ENCODE results near the gene PDXDC1. TPM values are rescaled to one million over a fixed set of nuclear protein-coding genes. Genes with fewer than 3 reads are reported as not detected.

PDXDC1 gene
- total RNA-seq, 2 donors from 2014 or later, result 253 to 267 TPM

DNA sequence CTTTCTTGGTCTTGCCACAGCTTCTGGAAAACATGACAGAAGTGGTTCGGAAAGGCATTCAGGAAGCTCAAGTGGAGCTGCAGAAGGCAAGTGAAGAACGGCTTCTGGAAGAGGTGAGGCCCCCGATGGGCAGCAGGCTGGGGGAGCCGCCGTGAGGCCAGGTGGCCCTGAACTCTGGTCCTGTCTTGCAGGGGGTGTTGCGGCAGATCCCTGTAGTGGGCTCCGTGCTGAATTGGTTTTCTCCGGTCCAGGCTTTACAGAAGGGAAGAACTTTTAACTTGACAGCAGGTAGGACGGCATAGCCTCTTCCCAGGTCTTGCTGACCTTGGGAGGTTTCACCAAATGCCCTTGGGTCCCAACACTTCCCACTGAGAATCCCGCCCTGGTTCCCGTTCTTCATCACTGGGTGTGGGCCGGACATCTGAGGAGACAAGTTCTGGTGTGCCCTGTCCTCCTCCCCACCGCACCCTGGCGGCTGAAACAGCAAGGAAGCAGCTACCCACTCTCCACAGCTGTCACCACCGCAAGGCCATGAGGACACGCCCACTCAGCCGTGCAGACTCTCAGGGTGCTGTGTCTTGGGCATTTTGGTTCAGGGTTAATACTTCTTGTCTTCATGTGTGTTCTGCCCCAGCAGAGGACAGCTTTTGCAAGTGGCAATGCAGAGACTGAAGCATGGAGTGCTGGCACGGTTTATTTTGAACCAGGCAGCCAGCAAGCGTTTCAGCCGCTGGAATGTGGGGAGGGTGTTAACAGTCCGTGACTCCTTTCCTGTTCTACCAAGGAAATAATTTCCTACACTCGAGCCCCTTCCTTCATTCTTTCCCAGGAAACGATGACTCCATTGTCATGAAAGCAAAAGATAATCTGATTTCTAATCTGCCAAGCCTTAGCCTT is 59.7 kb downstream of the PDXDC1 start:
- no peaks in the 10 kb centered on the region for H3K9me3 ChIP-seq
- H3K4me3 ChIP-seq, result no peak overlapping the region
- intact Hi-C loops (cut with DNase I), result no loop called here
- H3K4me1 ChIP-seq, result no peaks in the 10 kb centered on the region
- TF ChIP-seq, protein P1, sequence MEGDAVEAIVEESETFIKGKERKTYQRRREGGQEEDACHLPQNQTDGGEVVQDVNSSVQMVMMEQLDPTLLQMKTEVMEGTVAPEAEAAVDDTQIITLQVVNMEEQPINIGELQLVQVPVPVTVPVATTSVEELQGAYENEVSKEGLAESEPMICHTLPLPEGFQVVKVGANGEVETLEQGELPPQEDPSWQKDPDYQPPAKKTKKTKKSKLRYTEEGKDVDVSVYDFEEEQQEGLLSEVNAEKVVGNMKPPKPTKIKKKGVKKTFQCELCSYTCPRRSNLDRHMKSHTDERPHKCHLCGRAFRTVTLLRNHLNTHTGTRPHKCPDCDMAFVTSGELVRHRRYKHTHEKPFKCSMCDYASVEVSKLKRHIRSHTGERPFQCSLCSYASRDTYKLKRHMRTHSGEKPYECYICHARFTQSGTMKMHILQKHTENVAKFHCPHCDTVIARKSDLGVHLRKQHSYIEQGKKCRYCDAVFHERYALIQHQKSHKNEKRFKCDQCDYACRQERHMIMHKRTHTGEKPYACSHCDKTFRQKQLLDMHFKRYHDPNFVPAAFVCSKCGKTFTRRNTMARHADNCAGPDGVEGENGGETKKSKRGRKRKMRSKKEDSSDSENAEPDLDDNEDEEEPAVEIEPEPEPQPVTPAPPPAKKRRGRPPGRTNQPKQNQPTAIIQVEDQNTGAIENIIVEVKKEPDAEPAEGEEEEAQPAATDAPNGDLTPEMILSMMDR (IDR thresholded peaks at IDR 0.05), result no peak
- H3K36me3 ChIP-seq, result peaks cover 18% of the 10 kb centered on the region
- no peak overlapping the region for H3K9ac ChIP-seq (ENCODE audit: low read depth in 2 of 2, low read length in 2 of 2)
- H3K27ac ChIP-seq, result no peak overlapping the region
- H3K27me3 ChIP-seq, result no peaks in the 10 kb centered on the region
- no peak for DNase-seq

DNA sequence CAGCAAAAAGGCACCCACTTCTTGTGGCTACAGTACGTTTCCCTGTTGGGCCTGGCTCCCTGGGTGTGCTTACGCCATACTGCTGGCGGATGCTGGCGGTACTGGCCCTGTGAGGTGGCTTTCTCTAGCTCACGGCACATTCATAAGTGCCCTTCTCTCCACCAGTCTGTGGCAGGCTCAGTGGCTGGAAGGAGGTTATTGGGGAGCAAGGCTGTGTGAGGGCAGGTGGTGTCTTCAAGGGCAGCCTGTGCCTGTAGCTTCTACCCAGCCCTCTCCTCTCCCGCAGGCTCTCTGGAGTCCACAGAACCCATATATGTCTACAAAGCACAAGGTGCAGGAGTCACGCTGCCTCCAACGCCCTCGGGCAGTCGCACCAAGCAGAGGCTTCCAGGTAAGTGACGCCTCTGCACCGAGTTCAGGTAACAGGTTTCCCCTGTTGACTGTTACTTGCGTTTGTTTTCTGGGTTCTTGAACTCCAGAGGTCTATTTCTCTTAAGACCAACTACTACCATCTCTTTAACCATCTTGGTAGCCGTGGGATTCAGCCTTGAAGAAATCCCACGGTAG is 60.4 kb downstream of the PDXDC1 start:
- no peak for DNase-seq
- no peak overlapping the region for H3K4me3 ChIP-seq
- TF ChIP-seq, protein P1 (IDR thresholded peaks at IDR 0.05), result no peak
- no peak overlapping the region for H3K9ac ChIP-seq (ENCODE audit: low read depth in 2 of 2, low read length in 2 of 2)
- H3K9me3 ChIP-seq, result no peaks in the 10 kb centered on the region
- peaks cover 23% of the 10 kb centered on the region for H3K36me3 ChIP-seq
- no peaks in the 10 kb centered on the region for H3K4me1 ChIP-seq
- intact Hi-C loops (cut with DNase I), result no loop called here
- H3K27me3 ChIP-seq, result no peaks in the 10 kb centered on the region
- H3K27ac ChIP-seq, result no peak overlapping the region

DNA sequence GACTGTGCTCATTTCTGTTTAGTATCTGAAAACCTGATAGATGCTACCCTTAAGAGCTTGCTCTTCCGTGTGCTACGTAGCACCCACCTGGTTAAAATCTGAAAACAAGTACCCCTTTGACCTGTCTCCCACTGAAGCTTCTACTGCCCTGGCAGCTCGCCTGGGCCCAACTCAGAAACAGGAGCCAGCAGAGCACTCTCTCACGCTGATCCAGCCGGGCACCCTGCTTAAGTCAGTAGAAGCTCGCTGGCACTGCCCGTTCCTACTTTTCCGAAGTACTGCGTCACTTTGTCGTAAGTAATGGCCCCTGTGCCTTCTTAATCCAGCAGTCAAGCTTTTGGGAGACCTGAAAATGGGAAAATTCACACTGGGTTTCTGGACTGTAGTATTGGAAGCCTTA is 62.2 kb downstream of the PDXDC1 start:
- H3K27ac ChIP-seq, result no peak overlapping the region
- H3K4me3 ChIP-seq, result no peak overlapping the region
- no peaks in the 10 kb centered on the region for H3K9me3 ChIP-seq
- H3K4me1 ChIP-seq, result no peaks in the 10 kb centered on the region
- TF ChIP-seq, protein P1 (IDR thresholded peaks at IDR 0.05), result no peak
- intact Hi-C loops (cut with DNase I), result no loop called here
- DNase-seq, result no peak
- no peaks in the 10 kb centered on the region for H3K27me3 ChIP-seq
- H3K36me3 ChIP-seq, result peaks cover 27% of the 10 kb centered on the region
- no peak overlapping the region for H3K9ac ChIP-seq (ENCODE audit: low read depth in 2 of 2, low read length in 2 of 2)

DNA sequence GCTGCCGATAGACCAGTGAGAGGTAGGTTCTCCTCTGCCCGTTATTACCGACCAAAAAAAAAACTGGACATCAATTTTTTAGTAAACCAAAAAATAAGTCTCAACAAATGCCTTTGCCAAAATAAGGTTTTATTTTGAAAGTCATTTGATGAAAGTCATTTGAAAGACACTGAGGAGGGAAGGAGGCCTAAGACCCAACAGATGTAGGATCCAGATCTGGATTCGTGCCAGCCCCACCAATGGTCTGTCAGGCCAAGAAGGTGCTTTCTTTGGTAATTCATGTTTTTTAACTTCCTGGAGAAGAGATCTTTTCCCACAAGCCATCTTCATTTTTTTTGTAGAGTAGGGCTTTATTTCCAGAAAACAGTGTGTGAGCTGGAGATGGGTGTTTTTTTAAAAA is 62.9 kb downstream of the PDXDC1 start:
- H3K9ac ChIP-seq (ENCODE audit: low read depth in 2 of 2, low read length in 2 of 2), result no peak overlapping the region
- TF ChIP-seq, protein P1 (IDR thresholded peaks at IDR 0.05), result no peak
- no peak for DNase-seq
- H3K27me3 ChIP-seq, result no peaks in the 10 kb centered on the region
- no peak overlapping the region for H3K4me3 ChIP-seq
- H3K36me3 ChIP-seq, result peaks cover 27% of the 10 kb centered on the region
- H3K4me1 ChIP-seq, result no peaks in the 10 kb centered on the region
- H3K9me3 ChIP-seq, result no peaks in the 10 kb centered on the region
- intact Hi-C loops (cut with DNase I), result no loop called here
- H3K27ac ChIP-seq, result no peak overlapping the region

DNA sequence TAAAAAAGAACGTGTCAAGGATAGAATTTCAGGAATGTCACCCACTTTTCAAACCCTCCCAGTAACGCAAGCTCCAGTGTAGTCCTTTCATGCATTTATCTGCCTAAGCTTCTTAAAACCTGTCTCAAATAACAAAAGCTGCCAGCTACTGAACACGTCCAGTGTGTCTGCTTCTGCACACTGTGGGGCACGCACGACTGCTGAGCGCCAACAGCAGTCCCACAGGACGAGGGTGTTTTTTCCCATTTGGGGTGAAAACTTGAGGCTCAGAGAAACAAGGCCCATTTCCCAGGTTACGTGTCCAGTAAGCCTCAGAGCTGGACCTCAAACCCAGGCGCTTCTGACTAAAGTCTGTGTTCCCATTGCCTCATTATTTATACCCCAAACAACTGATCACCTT is 63.9 kb downstream of the PDXDC1 start:
- no peak overlapping the region for H3K27ac ChIP-seq
- H3K9me3 ChIP-seq, result no peaks in the 10 kb centered on the region
- no peaks in the 10 kb centered on the region for H3K4me1 ChIP-seq
- no peak overlapping the region for H3K4me3 ChIP-seq
- peaks cover 27% of the 10 kb centered on the region for H3K36me3 ChIP-seq
- TF ChIP-seq, protein P1 (IDR thresholded peaks at IDR 0.05), result no peak
- no peaks in the 10 kb centered on the region for H3K27me3 ChIP-seq
- intact Hi-C loops (cut with DNase I), result no loop called here
- no peak overlapping the region for H3K9ac ChIP-seq (ENCODE audit: low read depth in 2 of 2, low read length in 2 of 2)
- no peak for DNase-seq
